ENCODE results near the gene THBS4.

- TF ChIP-seq PKNOX1 (IDR thresholded peaks at IDR 0.05) (no peak), ZNF384 (IDR thresholded peaks at IDR 0.05) (no peak), BHLHE40 (IDR thresholded peaks at IDR 0.05; ENCODE audit: borderline replicate concordance) (no peak), ELF4 (IDR thresholded peaks at IDR 0.05) (no peak)
These were observed 90.1 kb downstream of the THBS4 start for GRCh38 chr5:80125022-80125961.

All from HEK293T (cell line).